SK-N-SH treated with all-trans-retinoic acid at 6 μM for 48 hours (cell line): ENCODE results near the gene SBK1.
A peak's percentile ranks its signal among the peaks of the same experiment; 100 is the strongest.
"Not testable (repeated sequence)": the region's sequence is repeated elsewhere in the genome, so short reads cannot be mapped to it uniquely, and the experiment has no call there.

Experiments
- ATAC-seq: fragments of 200-7000 bp; cut with Tn5 transposase; 3 replicates; pipeline ENCODE4 v1.9.1; 2020; ENCODE audit warnings: mild to moderate bottlenecking, moderate library complexity
- CREB5 ChIP-seq: fragments of 250-450 bp; sonication (Bioruptor Pico); IDR thresholded peaks from 2 replicates; pipeline ENCODE4 v1.5.1; 2020; ENCODE audit warnings: low read depth, mild to moderate bottlenecking, moderate library complexity
- ISL1 ChIP-seq: fragments of 250-450 bp; sonication (Bioruptor Pico); IDR thresholded peaks from 2 replicates; pipeline ENCODE4 v2.1.2; 2022; ENCODE audit warnings: mild to moderate bottlenecking, moderate library complexity
- PATZ1 ChIP-seq: fragments of 250-450 bp; sonication (Bioruptor Pico); IDR thresholded peaks from 2 replicates; pipeline ENCODE4 v1.8.0; 2020; ENCODE audit warnings: mild to moderate bottlenecking, moderate library complexity, borderline replicate concordance
- POU6F1 ChIP-seq: fragments of 250-450 bp; sonication (Bioruptor Pico); IDR thresholded peaks from 2 replicates; pipeline ENCODE4 v1.8.0; 2021; ENCODE audit warnings: low read depth, mild to moderate bottlenecking, moderate library complexity, borderline replicate concordance
- ZC3H10 ChIP-seq: fragments of 250-450 bp; sonication (Bioruptor Pico); IDR thresholded peaks from 2 replicates; pipeline ENCODE4 v1.5.1; 2021; ENCODE audit warnings: mild to moderate bottlenecking, moderate library complexity
- ZNF565 ChIP-seq: fragments of 450-650 bp; formaldehyde crosslinking; conservative IDR thresholded peaks from 2 replicates; pipeline ENCODE4 v1.5.0; 2020; ENCODE audit warnings: low read depth, mild to moderate bottlenecking, moderate library complexity
- ZNF70 ChIP-seq: fragments of 450-650 bp; formaldehyde crosslinking; IDR thresholded peaks from 2 replicates; pipeline ENCODE4 v1.5.0; 2020; ENCODE audit warnings: mild to moderate bottlenecking, moderate library complexity
- ZNF8 ChIP-seq: fragments of 450-650 bp; formaldehyde crosslinking; IDR thresholded peaks from 2 replicates; pipeline ENCODE4 v1.5.0; 2020; ENCODE audit warnings: mild to moderate bottlenecking, moderate library complexity

The SBK1 gene

GRCh38 chr16:28324887-28325279 is 32.6 kb downstream of the SBK1 start (continued):
- TF ChIP-seq CREB5 (CRISPR knock-in tag) (no peak), ISL1 (CRISPR knock-in tag) (no peak), PATZ1 (CRISPR knock-in tag) (no peak), ZC3H10 (CRISPR knock-in tag) (no peak), ZNF8 (CRISPR knock-in tag) (no peak), ZNF70 (CRISPR knock-in tag) (no peak), ZNF565 (CRISPR knock-in tag) (no peak)

- no peak for TF ChIP-seq POU6F1
- TF ChIP-seq ZNF70 (CRISPR knock-in tag): no peak
- peak; percentile 87 for ATAC-seq
Measured at GRCh38 chr16:28326881-28327610, 34.7 kb downstream of the SBK1 start.

GRCh38 chr16:28330232-28330631 is 37.9 kb downstream of the SBK1 start:
- ATAC-seq: peak; percentile 66; the same call in 2 of the 3 replicates

- not testable (repeated sequence) for ATAC-seq
Measured at GRCh38 chr16:28330981-28331380, 38.7 kb downstream of the SBK1 start.

- not testable (repeated sequence) for ATAC-seq
Measured at GRCh38 chr16:28332632-28333031, 40.3 kb downstream of the SBK1 start.

- not testable (repeated sequence) for ATAC-seq
Measured at GRCh38 chr16:28335678-28336077, 43.4 kb downstream of the SBK1 start.

GRCh38 chr16:28336940-28337710 is 44.8 kb downstream of the SBK1 start:
- ATAC-seq: not testable (repeated sequence)

- ATAC-seq: not testable (repeated sequence)
Measured at GRCh38 chr16:28338230-28338629, 45.9 kb downstream of the SBK1 start.

- ATAC-seq: not testable (repeated sequence)
Measured at GRCh38 chr16:28362600-28362999, 70.3 kb downstream of the SBK1 start.

GRCh38 chr16:28363408-28363807 is 71.1 kb downstream of the SBK1 start, which contains the start of gene NPIPB6:
TSS of gene NPIPB6 (minus strand) at chr16:28363508. CDS start at chr16:28362822, 686 bp downstream.
- ATAC-seq: not testable (repeated sequence)

GRCh38 chr16:28364268-28365173 is 72.2 kb downstream of the SBK1 start:
- ATAC-seq: peak; percentile 99

- ATAC-seq: not testable (repeated sequence)
Measured at GRCh38 chr16:28367926-28368325, 75.6 kb downstream of the SBK1 start.
